ENCODE results near the gene USP22. TPM values are rescaled to one million over a fixed set of nuclear protein-coding genes. Genes with fewer than 3 reads are reported as not detected.

Gene USP22
- total RNA-seq, 1 donor from 2014 or later: 257 TPM

DNA sequence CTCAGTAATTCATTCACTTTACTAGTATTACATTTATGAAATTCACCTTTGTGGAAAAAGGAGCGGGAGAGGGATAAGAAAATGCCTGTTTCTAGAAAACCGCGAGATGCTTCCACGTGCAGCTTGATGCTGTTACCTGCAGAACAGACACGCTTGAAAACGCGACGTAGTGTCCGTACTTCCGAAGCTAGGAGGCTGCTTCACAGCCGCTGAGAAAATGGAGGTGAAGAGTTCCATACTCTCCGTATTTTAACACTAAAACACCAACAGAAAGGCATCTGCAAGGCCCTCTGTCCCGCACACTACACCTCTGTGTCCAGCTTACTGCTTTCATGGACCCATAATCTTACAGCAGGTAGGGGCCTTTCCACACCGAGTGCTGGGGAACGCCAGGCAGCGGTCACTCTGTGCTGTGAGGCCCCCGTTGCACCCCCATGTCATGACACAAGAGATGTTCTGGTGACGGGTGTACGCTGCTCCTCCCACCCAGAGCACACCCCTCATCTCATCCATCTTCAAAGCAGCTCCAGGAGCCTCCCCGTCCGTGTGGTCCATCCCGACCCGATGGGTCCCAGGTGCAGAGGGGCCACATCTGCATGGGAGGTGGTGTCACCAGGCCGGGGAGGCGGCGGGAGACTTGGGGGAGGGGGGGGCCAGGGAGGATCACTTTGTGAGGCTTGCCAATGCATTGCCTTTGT lies 40.4 kb downstream of the USP22 start:
- H3K36me3 Mint-ChIP-seq (ENCODE audit: unreplicated experiment): peaks cover 57% of the 10 kb centered on the region
- no peaks in the 10 kb centered on the region for H3K9me3 Mint-ChIP-seq (ENCODE audit: unreplicated experiment)
- no peaks in the 10 kb centered on the region for H3K27me3 Mint-ChIP-seq (ENCODE audit: unreplicated experiment)
- TF ChIP-seq CTCF (IDR thresholded peaks at IDR 0.05): no peak
- H3K4me1 Mint-ChIP-seq (ENCODE audit: unreplicated experiment): peaks cover 30% of the 10 kb centered on the region
- DNase-seq (ENCODE audit: extremely low spot score, unreplicated experiment): no peak
- H3K27ac Mint-ChIP-seq (ENCODE audit: unreplicated experiment): no peak overlapping the region
- no peak overlapping the region for H3K4me3 Mint-ChIP-seq (ENCODE audit: unreplicated experiment)

DNA sequence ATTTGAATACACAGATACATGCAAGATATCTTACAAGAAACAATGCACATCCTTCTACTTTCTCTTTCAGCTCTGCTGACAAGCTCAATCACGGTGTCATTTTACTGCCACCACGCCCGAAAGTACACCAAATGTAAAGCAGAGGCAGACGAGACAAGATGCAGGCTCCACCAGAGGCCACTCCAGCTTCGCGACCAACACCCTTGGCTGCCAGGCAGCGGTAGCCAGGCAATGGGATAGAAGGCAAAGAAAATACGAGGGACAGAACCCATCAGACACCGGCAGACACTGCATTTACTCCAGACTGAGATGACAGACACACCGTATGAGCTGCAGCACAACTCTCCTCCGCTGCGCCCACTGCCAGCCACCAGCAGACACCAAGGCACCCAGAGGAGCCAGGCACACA lies 41.0 kb downstream of the USP22 start:
- DNase-seq (ENCODE audit: extremely low spot score, unreplicated experiment): no peak
- peaks cover 51% of the 10 kb centered on the region for H3K36me3 Mint-ChIP-seq (ENCODE audit: unreplicated experiment)
- no peaks in the 10 kb centered on the region for H3K27me3 Mint-ChIP-seq (ENCODE audit: unreplicated experiment)
- H3K27ac Mint-ChIP-seq (ENCODE audit: unreplicated experiment): peak overlapping the region; percentile 77
- H3K4me3 Mint-ChIP-seq (ENCODE audit: unreplicated experiment): no peak overlapping the region
- no peak for TF ChIP-seq CTCF (IDR thresholded peaks at IDR 0.05)
- peaks cover 30% of the 10 kb centered on the region for H3K4me1 Mint-ChIP-seq (ENCODE audit: unreplicated experiment)
- H3K9me3 Mint-ChIP-seq (ENCODE audit: unreplicated experiment): no peaks in the 10 kb centered on the region

- H3K36me3 Mint-ChIP-seq (ENCODE audit: unreplicated experiment): peaks cover 46% of the 10 kb centered on the region
- H3K4me3 Mint-ChIP-seq (ENCODE audit: unreplicated experiment): no peak overlapping the region
These were observed 41.5 kb downstream of the USP22 start for GRCh38 chr17:21001111-21001812.

DNA sequence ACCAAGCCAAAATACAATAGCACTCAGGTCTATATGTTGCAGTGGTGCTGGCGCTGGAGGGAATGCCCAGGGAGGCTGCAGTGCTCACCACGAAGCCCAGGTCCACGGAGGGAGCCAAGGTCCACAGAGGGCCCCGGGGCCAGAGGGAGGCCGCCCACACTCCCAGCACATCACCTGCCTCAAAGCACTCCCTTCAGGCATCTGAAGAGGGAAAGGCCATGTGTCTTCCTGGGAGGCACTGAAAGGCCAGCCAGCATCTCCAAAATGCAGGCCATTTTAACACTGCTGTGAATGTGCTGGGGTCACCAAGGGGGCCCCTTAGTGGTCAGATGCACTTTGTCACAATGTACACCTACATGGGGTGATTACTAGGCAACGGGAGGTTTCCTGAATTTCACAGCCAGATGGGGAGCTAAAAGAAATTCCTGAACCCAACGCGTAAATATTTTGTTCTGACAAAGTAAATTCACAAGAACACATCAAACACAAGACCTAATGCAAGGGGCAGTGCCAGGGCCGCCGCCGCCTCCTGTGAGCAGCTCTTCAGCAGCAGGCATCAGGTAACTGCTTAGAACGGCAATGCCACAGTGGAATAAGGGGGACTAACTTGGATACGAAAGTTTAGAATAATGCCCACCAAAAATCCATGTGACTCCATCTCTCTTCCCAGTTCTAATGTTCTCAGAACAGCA lies 42.8 kb downstream of the USP22 start:
- Mint-ChIP-seq H3K4me1 (ENCODE audit: unreplicated experiment) (peaks cover 30% of the 10 kb centered on the region), H3K9me3 (ENCODE audit: unreplicated experiment) (no peaks in the 10 kb centered on the region), H3K4me3 (ENCODE audit: unreplicated experiment) (no peak overlapping the region), H3K27me3 (ENCODE audit: unreplicated experiment) (no peaks in the 10 kb centered on the region), H3K27ac (ENCODE audit: unreplicated experiment) (peak overlapping the region; percentile 34), H3K36me3 (ENCODE audit: unreplicated experiment) (peaks cover 35% of the 10 kb centered on the region)
- TF ChIP-seq CTCF (IDR thresholded peaks at IDR 0.05): no peak
- no peak for DNase-seq (ENCODE audit: extremely low spot score, unreplicated experiment)

More at GRCh38 chr17:21001111-21001812, 41.5 kb downstream of the USP22 start:
- Mint-ChIP-seq H3K4me1 (ENCODE audit: unreplicated experiment) (peaks cover 30% of the 10 kb centered on the region), H3K9me3 (ENCODE audit: unreplicated experiment) (no peaks in the 10 kb centered on the region), H3K27ac (ENCODE audit: unreplicated experiment) (peak overlapping the region; percentile 77), H3K27me3 (ENCODE audit: unreplicated experiment) (no peaks in the 10 kb centered on the region)
- no peak for TF ChIP-seq CTCF (IDR thresholded peaks at IDR 0.05)
- no peak for DNase-seq (ENCODE audit: extremely low spot score, unreplicated experiment)

All from osteocyte (in vitro differentiated cells).